IMR-90 (cell line): ENCODE results near the gene ZNF221. TPM values are rescaled to one million over a fixed set of nuclear protein-coding genes. Genes with fewer than 3 reads are reported as not detected.

Experiments used
- ATAC-seq: fragments of 200-7000 bp; cut with Tn5 transposase; 2 replicates; pipeline ENCODE4 v1.9.1; 2020; ENCODE audit warnings: low read depth, mild to moderate bottlenecking, moderate library complexity
- BruUV-seq: library from RNA; stranded (reverse); fragments of 400-500 nt; replicated peaks from 2 replicates; lab custom pipeline; 2021; lab: Mats Ljungman, UMichigan
- CTCF ChIA-PET: fragments of 300-600 bp; formaldehyde crosslinking; extraction: SDS; loops from one replicate; lab custom pipeline; 2021; ENCODE audit warnings: antibody characterized with exemption; lab: Yijun Ruan, JAX
- POLR2A ChIA-PET: fragments of 300-600 bp; sonication (Branson Sonifier 250); formaldehyde crosslinking; loops from one replicate; lab custom pipeline; 2022; ENCODE audit warnings: antibody characterized with exemption; ENCODE audit not compliant: unreplicated experiment; lab: Charles Lee
- DNase-seq: peaks from one replicate; pipeline ENCODE4 v3.0.0; 2013
- H2AFZ ChIP-seq: replicated peaks from 2 replicates; pipeline ENCODE3; 2013; ENCODE audit warnings: low read length, mild to moderate bottlenecking; ENCODE audit not compliant: poor library complexity
- H2AK5ac ChIP-seq: 2 replicates; pipeline ENCODE4 v1.6.1; 2013; ENCODE audit warnings: low read depth, low read length, inconsistent platforms
- H2AK9ac ChIP-seq: replicated peaks from 2 replicates; pipeline ENCODE3; 2013; ENCODE audit warnings: mild to moderate bottlenecking, low read depth, low read length, moderate library complexity; ENCODE audit not compliant: poor library complexity
- H2BK120ac ChIP-seq: 2 replicates; pipeline ENCODE4 v1.6.1; 2013; ENCODE audit warnings: low read depth, low read length, inconsistent platforms
- H2BK15ac ChIP-seq: 3 replicates; pipeline ENCODE4 v1.6.1; 2013; ENCODE audit warnings: low read depth, low read length, inconsistent platforms
- H2BK20ac ChIP-seq: 2 replicates; pipeline ENCODE4 v1.6.1; 2013; ENCODE audit warnings: low read depth, mild to moderate bottlenecking, inconsistent platforms, low read length, moderate library complexity
- H2BK5ac ChIP-seq: 2 replicates; pipeline ENCODE4 v1.6.1; 2013; ENCODE audit warnings: mild to moderate bottlenecking, low read depth, low read length, inconsistent platforms; ENCODE audit not compliant: poor library complexity, severe bottlenecking
- H3K14ac ChIP-seq: replicated peaks from 2 replicates; pipeline ENCODE4 v1.6.1; 2013; ENCODE audit warnings: low read depth, low read length, inconsistent platforms
- H3K18ac ChIP-seq: 2 replicates; pipeline ENCODE4 v1.6.1; 2013; ENCODE audit warnings: low read depth, low read length, control low read depth
- H3K23ac ChIP-seq: 2 replicates; pipeline ENCODE4 v1.6.1; 2013; ENCODE audit warnings: low read depth, low read length, inconsistent platforms
- H3K27ac ChIP-seq: 2 replicates; pipeline ENCODE4 v1.5.1; 2013; ENCODE audit warnings: mild to moderate bottlenecking, control low read depth, low read length; ENCODE audit not compliant: insufficient read depth
- H3K27me3 ChIP-seq: 2 replicates; pipeline ENCODE4 v1.6.1; 2013; ENCODE audit warnings: low read length; ENCODE audit not compliant: control insufficient read depth, insufficient read depth
- H3K36me3 ChIP-seq: 2 replicates; pipeline ENCODE4 v1.6.1; 2013; ENCODE audit warnings: low read length, mixed read lengths; ENCODE audit not compliant: control insufficient read depth, insufficient read depth
- H3K4ac ChIP-seq: 2 replicates; pipeline ENCODE4 v1.6.1; 2013; ENCODE audit warnings: low read depth, low read length, inconsistent platforms
- H3K4me1 ChIP-seq: 2 replicates; pipeline ENCODE4 v1.6.1; 2013; ENCODE audit warnings: low read length, mixed read lengths; ENCODE audit not compliant: control insufficient read depth, insufficient read depth
- H3K4me2 ChIP-seq: 2 replicates; pipeline ENCODE4 v1.6.1; 2013; ENCODE audit warnings: low read depth, mild to moderate bottlenecking, control low read depth, low read length, moderate library complexity
- H3K4me3 ChIP-seq: 2 replicates; pipeline ENCODE4 v1.5.1; 2013; ENCODE audit warnings: low read depth, mild to moderate bottlenecking, control low read depth, low read length, moderate library complexity; ENCODE audit not compliant: insufficient read depth
- H3K56ac ChIP-seq: 2 replicates; pipeline ENCODE4 v1.6.1; 2013; ENCODE audit warnings: low read length, inconsistent platforms; ENCODE audit not compliant: insufficient read depth; ENCODE audit errors: extremely low read depth
- H3K79me1 ChIP-seq, 2 experiments: 2 replicates each; pipeline ENCODE4 v1.6.1; 2013; ENCODE audit warnings: low read length in 2 of 2, inconsistent platforms in 1 of 2, low read depth in 1 of 2
- H3K9ac ChIP-seq: 2 replicates; pipeline ENCODE4 v1.6.1; 2013; ENCODE audit warnings: low read depth, low read length, control low read depth
- H3K9me1 ChIP-seq: 2 replicates; pipeline ENCODE4 v1.6.1; 2013; ENCODE audit warnings: low read length, inconsistent platforms; ENCODE audit not compliant: insufficient read depth
- H3K9me3 ChIP-seq: 2 replicates; pipeline ENCODE4 v1.6.1; 2013; ENCODE audit warnings: low read length; ENCODE audit not compliant: control insufficient read depth, insufficient read depth
- H4K20me1 ChIP-seq: 2 replicates; pipeline ENCODE4 v1.6.1; 2013; ENCODE audit warnings: low read length, inconsistent platforms; ENCODE audit not compliant: insufficient read depth
- H4K5ac ChIP-seq: 2 replicates; pipeline ENCODE4 v1.6.1; 2013; ENCODE audit warnings: mild to moderate bottlenecking, low read depth, low read length, control low read depth
- H4K8ac ChIP-seq, 2 experiments: 2 replicates each; pipeline ENCODE4 v1.6.1; 2013; ENCODE audit warnings: low read depth in 2 of 2, low read length in 2 of 2, control low read depth in 1 of 2, inconsistent platforms in 1 of 2
- H4K91ac ChIP-seq: 2 replicates; pipeline ENCODE4 v1.6.1; 2013; ENCODE audit warnings: low read depth, low read length, inconsistent platforms; ENCODE audit not compliant: insufficient read depth
- SMC3 ChIP-seq: fragments of 150-350 bp; IDR thresholded peaks from 2 replicates; pipeline ENCODE4 v1.6.1; 2016; ENCODE audit warnings: low read depth, mild to moderate bottlenecking, antibody characterized with exemption, low read length, moderate library complexity
- WGBS, 2 experiments: methylation state at CpG; one replicate each; pipeline versions ENCODE4 v1.1.5 to v1.1.7; 2013; ENCODE audit warnings: missing lambda C conversion rate in 2 of 2; ENCODE audit not compliant: insufficient read length in 1 of 2; ENCODE audit errors: extremely low coverage in 2 of 2; 5-methylcytosine and 5-hydroxymethylcytosine counted together
- dilution Hi-C: fragments of 300-500 bp; cut with HindIII; formaldehyde crosslinking; loops from one replicate; pipeline ENCODE4 v1.14.3; 2018; ENCODE audit warnings: low sequenced_read_pairs; ENCODE audit not compliant: unreplicated experiment
- in situ Hi-C: fragments of 300-500 bp; cut with MboI; formaldehyde crosslinking; loops from 3 replicates; pipeline ENCODE4 v1.14.3; 2019; ENCODE audit warnings: low sequenced_read_pairs, inconsistent platforms, mixed read lengths
- intact Hi-C: fragments of 100-400 bp; cut with micrococcal nuclease; formaldehyde crosslinking; loops from 2 replicates; pipeline ENCODE4 v1.10.0; 2022
- polyA plus RNA-seq, 3 experiments: library from polyadenylated mRNA; depleted of rRNA; stranded (reverse); fragments of >200 nt; gene quantifications; 2 replicates each; pipeline ENCODE4 v1.2.3, GENCODE V29; 2012; ENCODE audit warnings: low replicate concordance in 1 of 3
- total RNA-seq: library from RNA; depleted of rRNA; stranded (reverse); fragments of >200 nt; gene quantifications from 2 replicates; pipeline ENCODE4 v1.2.3, GENCODE V29; 2012

ZNF221 gene
- total and polyA plus RNA-seq, 2 of the 4 experiments (the other 2 are of a cell fraction) = 1.0 to 10.6 TPM

DNA sequence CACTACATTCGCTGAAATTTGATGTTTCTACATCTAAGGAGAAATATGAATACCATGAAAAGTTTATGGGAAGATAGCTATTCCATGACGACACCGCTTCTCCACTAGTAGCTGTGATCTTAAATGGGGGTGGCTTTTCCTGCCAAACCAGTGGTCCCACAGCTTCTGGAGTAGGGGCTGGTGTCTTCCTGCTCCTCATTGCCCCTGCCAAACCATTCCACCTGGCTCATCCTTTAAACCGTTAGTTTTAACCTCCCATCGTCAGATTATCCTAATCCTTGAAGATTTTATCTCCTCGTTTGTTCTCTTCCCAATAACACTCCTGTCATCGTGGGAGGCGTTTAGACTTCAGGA lies 51.2 kb downstream of the ZNF221 start:
- DNase-seq = peak; percentile 11
- BruUV-seq = no TSS peak

More for the DNA sequence above, 51.2 kb downstream of the ZNF221 start:
- peak overlapping the region; percentile 90; the same call in 1 of the 2 replicates for H4K91ac ChIP-seq
- ChIA-PET CTCF (no interaction called here), POLR2A (no interaction called here)
- no peaks in the 10 kb centered on the region for H4K20me1 ChIP-seq
- 0 out of 2 replicates have a peak overlapping the region, but pooled peaks have one; percentile 85 for H3K23ac ChIP-seq
- peak overlapping the region; percentile 68 for H3K4me3 ChIP-seq
- 0 out of 3 replicates have a peak overlapping the region, but pooled peaks have one; percentile 57 for H2BK15ac ChIP-seq
- no peak overlapping the region for H2BK20ac ChIP-seq
- H3K18ac ChIP-seq = peak overlapping the region; percentile 58; the same call in 1 of the 2 replicates
- H3K27ac ChIP-seq = peak overlapping the region; percentile 70
- no peak for TF ChIP-seq SMC3
- H3K4ac ChIP-seq = peak overlapping the region; percentile 90
- no peak overlapping the region for H2AK5ac ChIP-seq
- in situ Hi-C loops (no loop called here), intact Hi-C loops (loop anchor here (2.0 kb wide), 1 partner anchor 67 kb away; the partner anchor contains the start of gene ZNF45), dilution Hi-C loops (no loop called here)
- peaks cover under 1% of the 10 kb centered on the region; the same call in 1 of the 2 replicates for H3K36me3 ChIP-seq
- no peaks in the 10 kb centered on the region for H3K27me3 ChIP-seq
- peak overlapping the region; percentile 33 for H2AK9ac ChIP-seq
- peak overlapping the region; percentile 85 for H4K5ac ChIP-seq
- no peak overlapping the region for H2BK120ac ChIP-seq
- peak overlapping the region; percentile 79; the same call in 1 of the 2 replicates for H3K56ac ChIP-seq
- peak overlapping the region; percentile 91 for H3K14ac ChIP-seq
- peak overlapping the region; percentile 82 to 99 for H4K8ac ChIP-seq
- H3K9me1 ChIP-seq = no peaks in the 10 kb centered on the region
- peaks cover 3 to 19% of the 10 kb centered on the region in 2 experiments for H3K79me1 ChIP-seq
- peak overlapping the region; percentile 87 for H3K9ac ChIP-seq
- peak; percentile 3; the same call in 1 of the 2 replicates for ATAC-seq
- no CpG with 5 or more reads among the region's 8 CpGs for WGBS, 2 experiments
- H3K9me3 ChIP-seq = peaks cover 3% of the 10 kb centered on the region; the same call in 1 of the 2 replicates
- H3K4me2 ChIP-seq = peak overlapping the region; percentile 67
- H2BK5ac ChIP-seq = peak overlapping the region; percentile 74
- H2AFZ ChIP-seq = peak overlapping the region; percentile 99
- H3K4me1 ChIP-seq = peaks cover 2% of the 10 kb centered on the region; the same call in 1 of the 2 replicates
